Lung microvascular endothelial cell (primary cell): Measurements from ENCODE around the gene PIAS4. TPM values are rescaled to one million over a fixed set of nuclear protein-coding genes. Genes with fewer than 3 reads are reported as not detected.
A peak's percentile ranks its signal among the peaks of the same experiment; 100 is the strongest.

ENCODE experiments used
- DNase-seq, 2 donors: peaks; one replicate each; pipeline versions ENCODE4 v3.0.0 to v3.0.0-alpha.2; 2010; ENCODE audit warnings: low read depth in 2 of 2
- total RNA-seq: library from RNA; depleted of rRNA; stranded (reverse); fragments of >200 nt; gene quantifications from 2 replicates; pipeline ENCODE4 v1.2.1, GENCODE V29; 2014

PIAS4 gene
- total RNA-seq, 1 donor from 2014 or later: 21.6 TPM

DNA sequence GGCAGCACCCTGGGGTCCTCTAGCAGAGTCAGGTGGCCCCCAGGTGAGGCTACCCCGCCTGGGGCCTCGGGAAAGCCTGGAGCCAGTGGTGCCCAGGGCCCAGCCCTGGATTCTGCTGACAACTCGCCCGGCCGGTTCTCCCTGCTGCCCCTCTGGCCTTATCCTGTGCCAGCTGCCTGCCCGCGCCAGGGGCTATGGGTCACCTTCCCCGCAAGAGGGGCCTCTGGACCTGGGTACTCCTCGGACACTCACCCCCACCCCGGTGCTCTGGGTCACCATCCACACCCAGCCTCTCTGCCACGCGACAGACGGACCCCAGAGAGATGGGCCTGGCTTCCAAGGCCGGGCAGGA is 35.2 kb downstream of the PIAS4 start:
- no peak for DNase-seq

DNA sequence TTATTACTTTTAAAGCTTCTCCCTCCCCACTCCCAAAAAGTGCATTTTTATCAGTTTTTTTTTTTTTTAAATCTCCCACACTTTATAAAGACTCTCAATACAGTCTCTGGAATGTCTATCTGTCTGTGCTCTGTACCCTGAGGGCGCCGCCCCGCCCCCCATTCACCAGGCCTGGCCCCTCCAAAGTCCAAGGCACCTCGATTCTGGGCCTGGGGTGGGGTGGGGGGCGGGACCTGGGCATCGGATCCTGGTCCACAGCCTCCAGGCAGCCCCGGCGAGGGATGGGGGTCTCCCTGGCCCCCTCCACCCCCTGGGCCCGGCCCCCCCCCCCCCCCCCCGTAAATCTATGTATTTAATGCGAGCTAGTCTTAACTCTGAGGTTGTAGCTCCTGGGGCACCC is 35.9 kb downstream of the PIAS4 start:
- DNase-seq: no peak

DNA sequence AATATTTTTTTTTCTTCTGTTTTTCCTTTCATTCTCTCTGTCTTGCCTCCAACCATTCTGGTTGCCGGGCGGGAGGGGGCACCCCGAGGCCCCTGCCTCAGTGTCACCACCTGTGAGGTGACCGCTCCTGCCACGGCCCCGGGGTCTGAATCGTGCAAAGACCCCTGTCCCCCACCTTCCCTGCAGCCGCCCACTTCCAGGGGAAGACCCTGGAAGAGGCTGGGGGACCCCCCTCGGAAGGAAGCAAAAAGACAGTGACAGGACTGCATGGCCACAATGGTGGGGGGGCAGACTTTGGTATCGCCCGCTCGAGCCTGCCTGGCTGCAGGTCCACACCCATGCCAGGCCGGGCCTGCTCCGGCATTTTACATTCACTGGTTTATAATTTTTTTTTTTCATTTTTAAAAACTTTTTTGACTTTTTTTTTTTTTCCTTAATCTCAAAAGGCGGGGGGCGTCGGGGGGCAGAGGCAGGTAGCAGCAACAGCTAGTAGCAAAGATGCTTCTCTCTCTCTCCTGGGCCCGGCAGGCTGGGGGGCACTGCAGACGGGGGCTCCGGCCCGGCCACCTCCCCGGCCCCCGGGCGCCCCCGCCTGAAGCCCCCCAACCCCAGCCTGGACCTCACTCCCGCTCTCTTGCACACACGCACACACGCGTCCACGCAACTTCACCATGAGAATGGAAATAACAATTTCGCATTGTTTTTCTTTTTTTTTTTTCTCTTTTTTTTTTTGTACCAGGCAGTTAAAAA is 36.6 kb downstream of the PIAS4 start:
- DNase-seq: no peak

DNA sequence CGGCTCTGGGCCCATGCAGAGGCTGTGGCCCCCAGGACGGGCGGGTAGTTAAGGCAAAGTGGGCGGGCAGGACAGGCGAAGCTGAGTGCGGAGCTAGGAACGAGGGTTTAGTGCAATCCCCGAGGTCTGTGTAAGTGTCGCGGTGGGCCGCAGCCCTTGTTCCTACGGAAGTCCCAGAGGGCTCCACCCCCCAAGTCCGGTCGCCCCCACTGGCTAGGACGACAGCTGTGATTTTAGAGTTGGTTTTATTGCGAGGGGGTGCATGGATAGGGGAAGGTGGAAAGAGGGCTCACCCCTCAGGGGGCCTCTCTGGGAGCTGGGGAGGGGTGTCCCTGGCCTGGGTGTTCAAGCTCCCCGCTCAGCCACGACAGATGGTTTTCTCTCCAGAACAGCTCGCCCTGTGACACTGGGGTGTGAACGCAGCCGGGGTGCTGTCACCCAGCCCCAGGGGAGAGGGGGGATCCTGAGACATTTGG is 37.5 kb downstream of the PIAS4 start:
- no peak for DNase-seq

DNA sequence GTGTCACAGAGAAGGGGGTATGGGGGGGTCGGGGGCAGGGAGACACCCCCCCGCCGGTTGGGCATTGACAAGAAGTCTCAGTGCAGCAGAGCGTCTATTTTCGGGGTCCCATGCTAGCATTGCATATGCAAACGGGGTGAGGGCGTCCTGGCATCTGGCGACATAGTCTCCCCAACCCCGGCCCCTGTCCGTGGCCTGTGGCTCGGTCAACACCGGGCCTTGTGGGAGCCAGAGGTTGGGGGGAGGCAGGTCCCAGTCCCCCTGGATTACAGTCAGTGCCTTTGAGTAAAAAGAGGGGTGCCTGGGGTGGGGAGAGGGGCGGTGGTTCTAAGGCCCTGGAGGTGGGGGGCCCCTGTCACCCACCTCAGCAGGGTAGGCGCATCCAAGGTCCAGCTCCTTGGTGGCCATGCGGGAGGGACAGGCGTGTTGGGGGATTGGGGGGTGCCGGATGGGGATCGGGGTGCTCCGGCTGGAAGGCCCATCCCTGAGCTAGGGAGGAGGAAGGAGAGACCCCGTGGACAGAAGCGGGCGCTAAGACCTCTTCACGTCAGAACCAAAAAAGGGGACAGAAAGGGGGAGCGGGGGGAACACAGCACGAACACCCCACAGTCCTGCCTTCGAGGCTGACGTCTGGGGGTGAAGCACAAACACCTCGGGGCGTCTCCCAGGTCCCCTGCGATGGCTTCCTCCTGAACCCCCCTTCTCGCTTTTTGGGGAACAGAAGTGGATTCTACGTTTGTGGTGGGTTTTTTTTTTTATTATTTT is 38.2 kb downstream of the PIAS4 start:
- no peak for DNase-seq

DNA sequence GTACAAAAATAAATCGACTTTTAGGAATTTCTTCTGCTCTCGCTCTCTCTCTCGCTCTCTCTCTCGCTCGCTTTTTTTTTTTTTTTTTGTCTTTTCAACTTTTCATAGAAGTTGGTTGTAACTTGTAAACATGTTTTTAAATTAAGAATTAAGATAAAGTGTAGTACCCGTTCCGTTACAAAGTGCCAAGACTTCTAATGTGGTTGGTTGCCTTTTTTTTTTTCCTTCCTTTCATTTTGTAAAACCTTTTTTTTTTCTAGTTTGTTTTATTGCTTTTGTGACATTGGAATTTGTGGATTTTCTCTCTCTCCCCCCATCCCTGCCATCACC is 38.8 kb downstream of the PIAS4 start:
- no peak for DNase-seq

DNA sequence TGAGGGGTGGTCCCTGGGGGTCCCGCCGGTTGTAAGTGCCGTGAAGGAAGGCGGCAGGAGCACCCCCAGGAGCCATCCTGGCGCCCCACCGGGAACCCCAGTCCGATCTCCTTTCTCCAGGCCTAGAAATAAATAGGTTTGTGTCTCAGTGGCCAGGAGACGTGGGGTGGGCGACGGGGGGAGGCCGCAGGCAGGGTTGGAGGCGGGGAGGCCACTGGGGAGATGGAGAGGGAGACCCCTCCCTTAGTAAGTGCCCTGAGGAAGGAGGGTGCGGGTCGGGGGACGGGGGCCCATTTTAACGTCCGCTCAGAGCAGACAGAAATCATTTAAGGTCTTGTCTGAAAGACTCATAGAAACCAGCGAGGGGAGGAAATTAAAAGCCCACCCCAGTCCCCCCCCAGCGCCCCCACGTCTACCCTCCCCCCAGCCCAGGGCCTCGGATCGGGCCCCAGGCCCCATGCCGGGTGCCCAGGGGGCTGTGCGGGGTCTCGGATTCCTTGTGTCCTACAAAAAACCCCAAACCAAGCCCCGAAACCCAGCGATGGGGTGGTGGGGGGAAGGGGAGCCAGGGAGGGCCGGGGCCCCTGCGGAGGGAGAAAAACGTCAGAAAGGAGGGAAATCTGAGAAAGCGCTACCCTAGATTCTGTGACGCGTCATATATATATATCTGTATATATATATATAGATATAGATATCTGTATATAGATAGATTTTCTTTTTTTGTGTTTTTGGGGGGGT is 39.6 kb downstream of the PIAS4 start:
- no peak for DNase-seq

DNA sequence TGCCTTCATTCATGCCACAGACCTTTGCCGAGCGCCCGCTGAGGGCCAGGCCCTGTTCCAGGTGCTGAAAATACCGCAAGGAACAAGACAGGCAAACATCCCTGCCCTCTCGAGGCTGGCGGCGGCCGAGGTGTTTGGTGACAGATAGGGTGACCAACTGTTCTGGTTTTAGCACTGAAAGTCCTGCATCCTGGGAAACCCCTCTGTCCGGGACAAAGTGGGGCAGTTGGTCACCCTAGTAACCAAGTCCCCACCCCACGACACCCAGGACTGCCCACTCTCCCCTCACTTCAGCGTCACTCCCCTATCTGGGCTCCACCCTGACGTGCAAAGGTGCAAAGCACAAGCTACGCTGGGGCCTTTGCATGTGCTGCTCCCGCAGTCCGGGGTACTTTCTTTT is 41.9 kb downstream of the PIAS4 start:
- no peak for DNase-seq

DNA sequence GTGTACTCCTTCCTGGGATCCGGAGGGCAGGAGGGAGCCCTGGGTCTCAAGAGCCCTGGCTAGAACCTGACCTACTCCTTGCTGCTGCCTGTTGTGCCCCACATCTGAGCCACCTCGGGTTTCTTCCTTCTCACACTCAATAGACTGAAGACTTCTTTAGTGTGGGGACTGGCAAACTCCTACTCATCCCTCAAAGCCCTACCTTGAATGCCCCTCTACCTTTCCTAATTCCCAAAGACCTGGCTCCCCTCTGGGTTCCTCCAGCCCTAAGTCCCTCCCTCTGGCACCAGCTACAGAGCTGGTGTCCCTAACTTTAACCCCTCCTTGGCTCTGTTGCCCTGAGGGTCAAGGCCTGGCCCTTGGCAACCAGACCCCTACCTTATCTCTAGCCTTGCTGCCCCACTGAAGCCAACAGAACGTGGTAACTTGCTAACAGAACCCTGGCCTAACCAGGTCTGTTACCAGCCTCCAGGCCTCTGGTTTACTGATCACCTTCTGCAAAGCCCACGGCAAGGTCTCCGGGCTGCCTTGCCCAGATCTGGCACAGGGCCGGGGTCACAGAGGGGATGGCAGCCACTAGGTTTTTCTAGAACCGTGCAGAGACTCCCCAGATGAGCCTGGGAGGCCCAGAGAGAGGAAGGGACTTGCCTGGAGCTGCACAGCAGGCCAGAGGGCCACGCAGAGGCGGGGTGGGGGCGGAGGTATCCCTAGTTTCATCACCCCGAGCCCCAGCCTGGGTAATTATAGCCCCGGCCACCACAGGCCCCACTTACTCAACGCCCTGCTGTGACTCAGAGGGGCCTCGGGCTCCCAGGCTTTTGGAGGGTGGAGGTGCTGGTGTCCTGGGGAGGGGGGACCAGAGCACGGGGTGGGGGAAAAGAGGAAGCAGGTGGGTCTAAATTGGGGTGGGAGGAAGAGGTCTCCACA is 43.9 kb downstream of the PIAS4 start:
- no peak for DNase-seq

DNA sequence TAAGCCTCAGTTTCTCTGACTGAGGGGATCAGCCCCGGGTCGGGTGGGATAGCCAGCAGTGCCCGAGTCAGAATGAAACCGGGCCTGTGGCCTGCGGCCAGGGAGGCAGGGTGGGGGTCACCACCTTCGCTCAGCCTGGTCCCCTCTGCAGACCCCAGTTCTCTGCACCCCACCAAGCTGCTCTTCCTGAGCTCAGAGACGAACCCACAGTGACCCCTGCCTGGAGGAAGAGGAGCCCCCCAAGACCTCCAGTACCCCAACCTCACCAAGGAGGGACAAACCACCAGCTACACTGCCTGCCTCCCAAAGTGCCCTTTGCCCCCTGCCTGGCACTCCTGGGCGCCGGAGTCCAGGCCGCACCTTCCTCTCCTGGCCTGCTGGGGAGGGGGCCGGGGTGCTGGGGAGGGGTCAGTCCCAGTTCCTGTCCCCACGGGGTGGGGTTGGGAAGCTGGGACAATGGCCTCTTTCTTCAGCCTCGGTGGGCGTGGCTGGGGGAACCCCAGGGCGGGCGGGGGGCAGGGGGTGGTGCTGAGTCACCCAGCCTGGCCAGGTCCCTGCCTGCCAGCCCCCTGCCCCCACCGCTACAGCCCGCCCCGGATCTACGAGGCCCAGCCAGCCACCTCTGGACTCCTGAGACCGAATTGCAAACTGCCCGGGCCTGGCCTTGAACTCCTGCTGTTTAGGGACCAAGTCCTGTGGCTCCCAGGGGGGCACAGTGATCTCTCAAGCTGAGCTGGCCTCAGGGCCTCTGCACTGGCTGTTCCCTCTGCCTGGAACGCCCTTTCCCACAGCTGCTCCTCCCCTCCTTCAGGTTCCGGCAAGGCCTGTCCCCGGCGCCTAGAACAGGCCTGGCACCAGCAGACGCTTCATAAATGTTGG is 44.8 kb downstream of the PIAS4 start:
- DNase-seq: peak in 1 of 2 donors; percentile 65

DNA sequence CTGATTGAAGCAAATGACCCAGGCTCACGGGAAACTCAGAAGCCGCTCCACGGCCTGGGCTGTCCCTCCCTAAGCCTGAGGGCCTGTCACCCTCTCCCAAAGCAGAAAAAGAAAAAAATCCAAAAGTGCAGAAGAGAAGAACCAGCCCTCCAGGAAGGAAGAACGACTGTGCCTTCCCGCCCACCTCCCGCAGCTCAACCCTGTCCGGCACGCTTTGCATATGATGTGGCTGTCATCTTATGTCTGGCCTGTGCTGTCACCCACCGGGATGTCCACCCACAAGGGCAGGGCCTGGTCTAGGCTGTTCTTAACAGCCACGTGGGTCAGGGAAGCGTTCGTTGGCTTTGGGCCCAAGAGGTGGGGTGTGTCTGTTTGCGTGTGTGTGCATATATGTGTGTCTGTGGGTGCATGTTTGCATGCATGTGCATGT is 45.5 kb downstream of the PIAS4 start:
- DNase-seq: no peak

DNA sequence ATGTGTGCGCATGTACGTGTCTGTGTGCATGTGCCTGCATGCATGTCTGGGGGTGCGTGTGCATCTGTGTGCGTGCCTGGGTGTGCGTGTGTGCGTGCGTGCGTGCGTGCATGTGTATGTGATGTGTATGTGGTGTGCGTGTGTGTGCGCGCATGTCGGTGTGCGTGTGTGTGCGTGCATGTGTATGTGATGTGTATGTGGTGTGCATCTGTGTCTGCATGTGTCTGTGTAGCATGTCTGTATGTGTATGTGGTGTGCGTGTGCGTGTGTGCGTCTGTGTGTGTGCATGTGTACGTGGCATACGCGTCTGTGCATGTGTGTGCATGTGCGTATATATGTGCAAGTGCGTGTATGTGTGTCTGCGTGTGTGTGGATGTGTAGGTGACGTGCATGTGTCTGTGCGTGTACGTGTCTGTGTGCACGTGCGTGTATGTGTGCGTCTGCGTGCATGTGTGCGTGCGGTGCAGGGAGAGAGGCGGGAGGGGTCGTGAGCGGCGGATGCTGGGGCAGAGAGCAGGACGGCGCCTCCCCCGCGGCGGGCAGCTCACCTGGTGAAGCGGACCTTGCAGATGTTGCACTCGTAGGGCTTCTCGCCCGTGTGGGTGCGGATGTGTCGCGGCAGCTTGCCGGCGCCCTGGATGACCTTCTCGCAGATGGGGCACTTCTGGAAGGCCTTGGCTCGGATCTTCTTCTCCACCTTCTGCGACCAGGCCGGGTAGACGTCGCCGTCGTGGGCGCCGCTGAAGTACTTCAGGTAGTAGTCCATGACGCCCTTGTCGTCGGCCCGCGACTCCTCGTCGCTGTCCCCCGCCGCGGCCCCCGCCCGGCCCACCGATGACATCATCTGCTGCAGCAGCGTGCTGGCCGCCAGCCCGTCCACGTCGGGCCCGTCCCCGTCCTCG is 46.1 kb downstream of the PIAS4 start:
- no peak for DNase-seq

DNA sequence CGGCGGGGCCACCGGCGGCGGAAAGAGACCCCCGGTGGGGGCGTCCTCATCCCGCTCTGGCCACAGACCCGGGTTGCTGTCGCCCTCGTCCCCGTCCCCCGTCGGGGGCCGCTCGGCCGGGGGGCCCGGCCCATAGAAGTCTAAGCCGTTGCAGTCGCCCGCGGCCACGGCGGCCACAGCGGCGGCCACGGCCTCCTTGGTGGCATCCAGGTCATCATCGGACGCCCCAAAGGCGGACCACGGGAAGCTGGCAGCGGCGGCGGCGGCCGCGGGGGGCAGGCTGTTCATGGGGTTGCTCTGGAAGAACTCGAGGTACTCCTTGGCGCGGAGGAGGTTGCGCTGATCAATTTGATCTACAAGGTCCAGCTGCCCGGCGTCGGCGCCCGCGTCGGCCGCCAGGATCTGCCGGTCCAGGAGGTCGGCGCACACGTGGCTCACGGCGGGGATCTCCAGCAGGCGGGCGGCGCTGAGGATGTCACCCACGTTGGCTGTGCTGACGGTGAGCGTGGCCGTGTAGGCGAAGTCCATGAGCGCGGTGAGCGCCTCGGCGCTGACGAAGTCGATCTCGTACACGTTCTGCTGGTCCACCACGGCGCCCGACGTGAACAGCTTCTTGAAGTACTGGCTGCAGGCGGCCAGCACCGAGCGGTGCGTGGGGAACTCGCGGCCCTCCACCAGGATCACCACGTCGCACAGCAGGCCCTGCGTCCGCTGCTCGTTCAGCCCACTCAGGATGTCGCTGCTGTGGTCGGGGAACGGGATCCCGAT is 47.1 kb downstream of the PIAS4 start:
- no peak for DNase-seq

DNA sequence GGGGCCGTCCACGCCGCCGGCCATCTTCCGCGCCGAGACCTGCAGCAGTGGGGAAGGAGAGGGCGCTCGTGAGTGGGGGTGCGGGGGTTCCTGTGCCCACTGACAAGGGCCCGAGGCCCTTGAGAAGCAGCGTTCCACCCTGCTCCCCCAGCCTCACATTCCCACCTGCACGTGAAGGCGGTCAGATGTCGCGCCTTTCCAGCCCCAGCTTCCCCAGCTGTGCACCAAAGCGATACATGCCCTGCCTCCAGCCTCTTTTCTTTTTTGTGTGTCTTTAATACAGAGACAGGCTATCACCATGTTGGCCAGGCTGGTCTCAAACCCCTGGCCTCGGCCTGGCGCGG is 47.6 kb downstream of the PIAS4 start:
- DNase-seq: no peak

DNA sequence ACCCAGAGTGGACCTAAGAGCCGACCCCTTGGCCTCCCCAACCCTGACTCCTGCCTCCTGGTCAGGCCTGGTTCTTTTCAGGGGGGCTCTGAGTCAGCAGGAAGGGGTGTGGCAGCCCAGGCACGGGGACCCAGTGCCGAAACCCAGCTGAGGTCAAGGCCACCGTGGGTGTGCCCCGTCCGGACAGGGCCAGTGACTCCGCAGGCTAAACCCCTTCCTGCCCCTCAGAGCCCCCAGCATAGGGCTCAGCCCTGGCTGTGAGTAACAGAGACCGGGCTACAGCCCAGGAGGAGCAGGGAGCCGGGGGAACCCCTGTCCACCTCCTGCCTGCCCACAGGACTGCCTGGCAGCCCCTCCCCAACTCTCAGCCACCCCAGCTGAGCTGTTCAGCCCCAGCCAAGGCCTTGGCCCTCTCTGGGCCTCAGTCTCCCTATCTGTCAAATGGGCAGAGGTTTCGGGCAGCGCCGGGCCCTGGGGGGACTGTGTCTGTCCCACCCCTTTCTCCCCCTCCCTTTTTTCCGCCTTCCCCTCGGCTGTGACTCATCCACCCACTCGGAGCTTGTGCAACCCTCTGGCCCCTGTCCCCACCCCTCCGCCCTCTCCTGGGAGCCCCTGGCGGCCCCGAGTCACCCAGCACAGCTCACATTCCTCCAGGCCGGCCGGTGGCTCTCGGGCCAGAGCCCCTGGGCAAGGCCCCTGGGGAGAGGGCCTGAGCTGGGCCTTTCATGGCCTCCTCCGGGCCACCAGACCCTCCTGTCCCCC is 50.6 kb downstream of the PIAS4 start:
- DNase-seq: peak; percentile 85 to 88

DNA sequence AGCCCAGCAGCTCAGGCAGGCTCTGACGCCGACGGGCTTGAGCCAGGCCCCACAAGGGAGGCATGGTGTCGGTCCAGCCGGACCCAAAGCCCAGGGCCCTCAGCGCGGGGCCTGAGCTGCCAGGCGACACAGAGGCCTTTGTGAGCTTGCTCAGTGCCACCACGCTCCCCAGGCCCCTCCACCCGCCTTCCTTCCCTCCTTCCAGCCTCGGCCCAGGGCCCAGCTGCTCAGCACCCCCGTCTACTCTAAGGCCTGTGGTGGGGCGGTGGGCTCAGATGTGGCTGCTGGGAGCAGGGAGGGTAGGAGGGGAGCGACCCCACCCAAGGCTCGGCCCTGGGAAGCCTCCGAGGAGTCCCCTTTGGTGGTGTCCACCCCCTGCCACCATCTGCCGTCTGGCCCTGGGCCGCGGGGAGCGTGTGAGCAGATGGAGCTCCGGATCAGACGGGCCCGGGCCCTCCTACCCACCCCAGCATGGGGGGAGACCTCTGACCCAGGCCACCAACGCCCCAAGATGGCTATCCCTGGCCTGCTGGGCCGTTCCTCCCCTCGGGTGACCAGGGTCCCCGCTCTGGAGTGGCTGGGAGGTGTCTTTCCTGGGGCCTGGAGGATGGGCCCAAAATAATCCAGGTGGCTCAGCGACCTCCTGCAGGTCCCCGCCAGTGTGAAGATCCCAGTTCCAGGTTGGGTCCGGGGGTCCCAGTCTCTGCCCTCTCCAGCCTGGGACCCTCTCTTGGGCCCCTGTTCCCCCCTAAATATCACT is 51.3 kb downstream of the PIAS4 start:
- no peak for DNase-seq

DNA sequence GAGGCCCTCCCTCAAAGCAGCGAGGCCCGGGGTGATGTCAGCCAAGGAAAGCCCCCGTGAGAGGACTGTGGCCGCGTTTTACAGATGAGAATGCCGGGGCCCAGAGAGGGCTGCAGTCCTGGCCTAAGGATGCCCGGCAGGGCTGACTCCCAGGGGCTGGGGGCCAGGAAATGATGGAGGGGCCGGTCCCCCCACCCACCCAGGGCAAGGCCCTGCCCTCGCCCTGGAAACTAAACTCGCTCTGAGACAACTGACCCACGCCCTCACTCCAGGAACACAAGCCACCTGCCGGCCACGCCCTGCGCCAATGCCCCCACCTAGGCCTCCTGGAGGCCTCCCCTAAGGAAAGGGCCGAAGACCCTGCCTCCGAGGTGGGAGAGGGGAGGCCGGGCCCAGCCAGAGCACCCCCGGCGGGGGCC is 51.9 kb downstream of the PIAS4 start:
- DNase-seq: no peak
